MM.1S (cell line): Measurements from ENCODE around the gene SLC5A8.

Experiments used
- CTCF ChIP-seq: fragments of 300-600 bp; sonication (generic); IDR thresholded peaks from 2 replicates; pipeline ENCODE4 v1.5.1; 2016; ENCODE audit warnings: antibody characterized with exemption, low read length, mixed read lengths
- EZH2 ChIP-seq: fragments of 300-600 bp; sonication (generic); optimal IDR thresholded peaks from 2 replicates; pipeline ENCODE3; 2017; ENCODE audit warnings: low read depth, mild to moderate bottlenecking, antibody characterized with exemption, low read length, mixed read lengths

GRCh38 chr12:101173197-101173749, 36.8 kb downstream of the SLC5A8 start:
- TF ChIP-seq CTCF (no peak), EZH2 (no peak)
